ENCODE measurements around the gene CD151.
A peak's percentile ranks its signal among the peaks of the same experiment; 100 is the strongest.

The CD151 gene

DNA sequence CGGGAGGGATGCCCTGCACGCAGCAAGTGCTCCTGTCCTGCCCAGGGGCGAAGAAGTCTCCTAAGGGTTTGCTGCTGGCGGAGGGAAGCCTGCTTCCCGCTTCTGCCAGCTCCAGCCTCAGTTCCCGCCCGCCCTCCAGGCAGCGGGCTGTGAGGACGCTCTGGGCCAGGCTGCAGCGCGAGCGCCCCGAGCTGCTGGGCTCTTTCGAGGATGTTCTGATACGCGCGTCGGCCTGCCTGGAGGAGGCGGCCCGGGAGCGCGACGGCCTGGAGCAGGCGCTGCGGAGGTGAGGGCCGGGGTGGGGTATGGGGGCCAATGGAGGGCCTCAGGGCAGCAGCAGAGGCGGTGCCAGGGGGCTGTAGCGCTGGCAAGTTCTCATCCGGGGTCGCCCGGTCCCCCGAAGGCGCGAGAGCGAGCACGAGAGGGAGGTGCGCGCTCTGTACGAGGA, 2.9 kb upstream of the CD151 start:
- no peak for DNase-seq

DNA sequence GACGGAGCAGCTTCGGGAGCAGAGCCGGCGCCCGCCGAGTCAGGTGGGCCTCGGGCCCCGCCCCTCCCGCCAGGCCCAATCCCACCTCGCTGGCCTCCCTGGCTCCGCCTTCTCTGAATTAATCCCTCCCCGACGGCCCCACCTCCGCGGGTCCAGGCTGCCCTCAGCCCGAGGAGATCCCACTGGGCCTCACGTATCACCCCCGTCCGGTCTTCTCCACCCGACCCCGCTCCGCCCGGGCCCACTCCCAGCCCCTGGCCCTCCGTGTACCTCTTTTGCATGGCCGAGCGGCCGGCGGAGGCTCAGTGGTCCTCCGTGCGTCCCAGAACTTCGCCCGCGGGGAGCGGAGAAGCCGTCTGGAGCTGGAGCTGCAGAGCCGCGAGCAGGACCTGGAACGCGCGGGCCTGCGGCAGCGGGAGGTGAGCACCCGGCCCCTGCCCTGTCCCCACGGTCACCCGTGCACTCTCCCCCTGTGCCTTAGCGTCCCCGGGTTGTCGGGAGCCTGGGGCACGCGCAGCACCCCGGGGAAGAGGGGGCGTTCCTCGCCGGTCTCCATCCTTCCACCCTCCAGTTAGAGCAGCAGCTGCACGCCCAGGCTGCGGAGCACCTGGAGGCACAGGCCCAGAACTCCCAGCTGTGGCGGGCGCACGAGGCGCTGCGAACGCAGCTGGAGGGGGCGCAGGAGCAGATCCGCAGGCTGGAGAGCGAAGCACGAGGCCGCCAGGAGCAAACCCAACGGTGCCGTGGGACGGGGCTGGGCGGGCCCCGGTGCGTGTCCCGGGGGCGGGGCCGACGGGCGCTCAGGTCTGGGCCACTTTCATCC, 2.2 kb upstream of the CD151 start:
- peak; percentile 50 for DNase-seq

DNA sequence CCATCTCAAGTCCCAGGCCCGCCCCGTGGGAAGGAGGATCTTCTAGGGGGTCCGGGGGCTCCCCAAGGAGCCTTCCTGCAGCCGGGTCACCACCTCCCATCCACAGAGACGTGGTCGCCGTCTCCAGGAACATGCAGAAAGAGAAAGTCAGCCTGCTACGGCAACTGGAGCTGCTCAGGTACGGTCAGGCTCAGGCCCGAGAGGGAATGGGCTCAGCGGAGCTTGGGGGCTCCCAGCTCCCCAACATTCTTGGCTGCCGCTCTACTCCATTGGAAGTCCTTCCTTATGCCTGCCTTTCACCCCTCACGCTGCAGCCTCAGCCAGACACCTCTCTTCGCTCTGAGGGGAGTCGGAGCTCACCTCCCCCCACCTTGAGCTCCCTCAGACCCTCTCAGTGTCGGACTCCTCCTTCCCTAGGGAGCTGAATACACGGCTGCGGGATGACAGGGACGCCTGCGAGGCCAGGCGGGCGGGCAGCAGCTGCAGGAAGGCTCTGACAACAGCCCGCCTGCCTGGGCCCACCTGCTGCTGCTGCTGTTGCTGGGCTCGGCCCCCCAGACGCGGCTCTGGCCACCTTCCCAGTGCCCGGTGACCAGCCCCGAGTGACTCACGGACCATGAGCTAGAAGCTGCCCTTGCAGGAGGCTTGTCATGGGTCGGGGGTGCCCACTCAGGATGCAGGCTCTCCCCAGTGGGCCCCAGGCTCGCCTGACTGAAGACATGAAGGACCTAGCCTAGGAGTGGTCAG, 1.5 kb upstream of the CD151 start:
- no peak for DNase-seq

DNA sequence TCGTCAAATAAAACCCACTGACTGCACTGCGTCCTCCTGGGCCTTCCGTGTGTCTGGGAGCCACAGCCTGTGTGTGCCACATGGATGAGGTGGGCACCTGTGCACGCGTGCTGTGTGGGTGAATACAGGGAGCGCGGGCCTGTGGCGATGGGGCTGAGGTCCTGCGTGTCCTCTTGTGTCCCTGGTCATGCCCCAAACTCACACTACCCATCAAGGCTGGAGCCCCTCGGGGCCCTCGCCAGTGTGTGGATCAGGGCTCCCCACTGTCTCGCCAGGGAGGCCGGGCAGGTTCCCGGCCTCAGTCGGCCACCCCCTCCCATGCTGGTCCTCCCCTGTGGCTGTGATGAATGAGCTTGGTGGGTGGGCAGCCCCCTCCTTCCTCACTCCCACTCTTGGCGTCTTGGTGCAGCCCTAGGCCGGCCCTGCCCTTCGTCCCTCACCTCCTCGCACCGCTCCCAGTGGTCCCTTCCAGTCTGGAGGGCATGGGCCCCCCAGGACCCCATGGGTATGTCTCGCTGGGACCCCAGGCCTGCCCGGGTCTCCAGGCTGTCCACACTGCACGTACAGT, 707 bp upstream of the CD151 start:
- no peak for DNase-seq

DNA sequence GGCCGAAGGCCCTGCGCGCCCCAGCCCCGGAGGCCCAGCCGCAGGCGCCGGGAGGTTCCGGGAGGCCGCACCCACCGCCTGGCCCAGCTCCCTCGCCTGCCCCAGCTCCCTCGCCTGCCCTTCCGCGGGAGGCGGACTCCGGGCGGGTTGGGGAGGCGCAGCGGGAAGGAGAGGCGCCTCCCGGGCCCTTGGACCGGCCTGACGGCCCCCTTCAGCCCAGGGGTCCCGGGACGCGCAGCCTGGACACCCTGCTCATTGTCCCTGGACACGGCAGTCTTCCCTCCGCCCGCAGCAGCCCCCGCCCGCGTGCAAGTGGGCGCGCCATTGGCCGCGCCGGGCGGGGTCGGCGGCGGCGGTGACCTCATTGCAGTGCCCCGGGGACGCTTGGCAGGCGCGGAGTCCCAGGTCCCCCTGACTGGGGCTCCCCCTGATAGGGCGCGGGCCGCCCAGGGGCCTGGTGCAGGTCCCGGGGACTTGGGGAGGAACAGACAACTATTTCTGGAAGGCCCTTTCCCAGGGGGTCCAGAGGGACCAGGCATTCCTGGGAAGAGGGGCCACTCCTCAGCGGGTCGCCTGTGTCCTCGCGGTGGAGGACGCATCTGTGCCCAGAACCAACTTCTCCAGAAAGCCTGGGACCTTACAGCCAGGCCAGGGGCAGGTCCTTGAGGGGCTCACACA, 501 bp downstream of the CD151 start:
- DNase-seq = no peak

DNA sequence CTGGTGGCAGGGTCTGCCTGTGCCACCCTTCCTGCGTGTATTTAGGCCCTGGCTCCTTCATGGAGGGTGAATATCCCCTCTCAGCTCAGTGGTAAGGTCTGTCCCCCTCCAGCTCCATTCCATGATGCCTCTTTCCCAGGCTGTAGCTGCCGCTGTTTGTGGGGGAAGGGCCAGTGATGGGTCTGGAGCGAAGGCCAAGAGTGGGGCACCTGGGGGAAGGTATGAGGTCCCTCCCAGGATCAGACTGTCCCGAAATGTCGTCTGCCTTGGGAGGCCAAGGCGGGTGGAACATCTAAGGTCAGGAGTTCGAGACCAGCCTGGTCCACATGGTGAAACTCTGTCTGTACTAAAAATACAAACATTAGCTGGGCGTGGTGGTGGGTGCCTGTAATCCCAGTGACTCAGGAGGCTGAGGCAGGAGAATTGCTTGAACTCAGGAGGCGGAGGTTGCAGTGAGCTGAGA, 1.1 kb downstream of the CD151 start:
- no peak for DNase-seq

DNA sequence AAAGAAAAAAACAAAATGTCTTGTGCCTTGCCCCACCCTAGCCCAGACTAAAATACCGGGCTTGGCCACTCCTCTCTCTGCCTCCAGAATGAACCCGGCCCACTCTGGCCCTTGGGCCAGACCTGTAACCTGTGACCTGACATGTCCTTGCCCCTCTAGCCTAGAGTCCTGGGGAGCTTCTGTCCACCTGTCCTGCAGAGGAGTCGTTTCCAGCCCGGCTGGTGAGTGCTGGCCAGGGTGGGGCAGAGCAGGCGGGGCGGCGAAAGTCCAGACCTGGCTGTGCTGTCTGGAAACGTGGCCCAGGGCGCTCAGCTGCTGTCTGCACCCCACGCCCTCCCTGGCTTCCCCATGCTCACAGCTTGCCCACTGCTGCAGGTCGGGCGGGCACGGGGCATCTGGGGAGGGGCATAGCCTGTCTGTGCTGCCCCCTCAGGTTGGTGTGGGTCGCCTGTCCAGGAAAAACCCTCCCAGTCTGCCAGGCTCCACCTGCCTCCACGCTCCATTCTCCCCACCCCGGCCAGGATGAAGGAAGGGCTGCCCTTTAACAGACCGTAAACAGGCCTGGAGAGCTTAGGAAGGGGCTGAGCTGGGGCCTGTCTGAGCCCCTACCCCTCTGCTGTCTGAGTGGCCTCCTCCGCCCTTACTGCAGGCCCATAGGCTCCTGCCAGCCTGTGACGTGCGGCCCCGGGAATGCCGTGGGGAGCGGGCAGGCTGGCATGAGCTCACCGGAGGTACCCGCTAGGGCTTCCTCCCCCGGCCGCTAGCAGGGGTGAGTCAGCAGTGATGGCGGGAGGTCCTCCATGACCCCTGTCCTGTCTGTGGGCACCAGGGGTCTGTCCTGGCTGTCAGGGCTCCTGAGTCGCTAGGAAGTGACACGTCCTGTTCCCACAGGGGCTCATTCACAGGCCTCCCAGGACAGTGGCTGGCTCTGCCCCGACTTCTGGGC, 1.9 kb downstream of the CD151 start:
- DNase-seq = no peak

DNA sequence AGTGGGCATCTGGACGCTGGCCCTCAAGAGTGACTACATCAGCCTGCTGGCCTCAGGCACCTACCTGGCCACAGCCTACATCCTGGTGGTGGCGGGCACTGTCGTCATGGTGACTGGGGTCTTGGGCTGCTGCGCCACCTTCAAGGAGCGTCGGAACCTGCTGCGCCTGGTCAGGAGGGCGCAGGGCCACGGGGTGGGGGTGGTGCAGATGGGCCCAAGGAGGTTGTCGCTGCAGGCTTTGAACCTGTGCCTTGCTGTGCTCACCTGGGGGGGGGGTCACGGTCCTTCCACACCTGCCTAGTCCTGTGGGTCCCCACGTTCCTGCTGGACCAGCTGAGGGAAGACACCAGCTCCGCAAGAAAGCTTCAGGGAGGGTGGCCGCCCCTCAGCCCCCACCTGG, 3.5 kb downstream of the CD151 start:
- DNase-seq = no peak

DNA sequence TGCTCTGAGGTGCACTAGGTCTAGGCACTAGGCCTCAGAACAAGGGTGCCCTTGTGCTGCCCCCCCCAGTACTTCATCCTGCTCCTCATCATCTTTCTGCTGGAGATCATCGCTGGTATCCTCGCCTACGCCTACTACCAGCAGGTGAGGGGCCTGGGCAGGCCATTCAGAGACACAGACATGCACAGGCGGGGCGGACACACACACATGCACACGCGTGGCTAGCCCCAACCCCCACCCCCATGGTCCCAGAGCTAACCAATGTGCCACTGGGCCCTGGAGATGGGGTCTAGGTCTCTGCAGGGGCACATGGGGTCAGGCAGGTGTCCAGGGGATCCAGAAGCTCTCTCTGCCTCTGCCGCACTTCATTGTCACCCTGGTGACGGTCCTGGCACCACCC, 3.9 kb downstream of the CD151 start:
- no peak for DNase-seq

DNA sequence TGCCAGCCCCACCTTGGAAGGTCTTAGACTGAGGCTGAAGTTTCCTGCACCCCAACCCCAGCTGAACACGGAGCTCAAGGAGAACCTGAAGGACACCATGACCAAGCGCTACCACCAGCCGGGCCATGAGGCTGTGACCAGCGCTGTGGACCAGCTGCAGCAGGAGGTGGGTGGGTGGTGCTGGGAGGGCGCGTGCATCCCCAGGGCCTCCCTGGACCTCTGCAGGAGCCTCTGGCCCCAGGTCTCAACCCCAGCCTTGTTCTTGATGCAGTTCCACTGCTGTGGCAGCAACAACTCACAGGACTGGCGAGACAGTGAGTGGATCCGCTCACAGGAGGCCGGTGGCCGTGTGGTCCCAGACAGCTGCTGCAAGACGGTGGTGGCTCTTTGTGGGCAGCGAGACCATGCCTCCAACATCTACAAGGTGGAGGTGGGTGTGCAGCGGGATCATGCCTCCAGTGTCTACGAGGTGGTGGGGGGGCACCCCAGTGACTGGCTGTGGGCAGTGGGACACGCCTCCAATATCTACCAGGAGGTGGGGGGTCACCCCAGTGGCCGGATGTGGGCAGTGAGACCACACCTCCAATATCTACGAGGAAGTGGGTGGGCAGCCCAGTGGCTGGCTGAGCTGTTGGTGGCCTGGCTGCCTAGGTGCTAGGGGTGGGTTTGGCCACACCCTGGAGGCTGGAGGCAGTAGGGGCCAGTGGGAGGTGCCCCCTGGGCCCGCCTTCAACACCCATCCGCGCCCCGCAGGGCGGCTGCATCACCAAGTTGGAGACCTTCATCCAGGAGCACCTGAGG, 4.6 kb downstream of the CD151 start:
- no peak for DNase-seq

DNA sequence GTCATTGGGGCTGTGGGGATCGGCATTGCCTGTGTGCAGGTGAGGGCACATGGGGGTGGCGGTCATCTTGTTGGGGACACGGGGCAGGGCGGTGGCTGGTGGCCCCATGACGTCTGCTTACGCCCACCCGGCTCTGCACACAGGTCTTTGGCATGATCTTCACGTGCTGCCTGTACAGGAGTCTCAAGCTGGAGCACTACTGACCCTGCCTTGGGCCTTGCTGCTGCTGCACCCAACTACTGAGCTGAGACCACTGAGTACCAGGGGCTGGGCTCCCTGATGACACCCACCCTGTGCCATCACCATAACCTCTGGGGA, 5.2 kb downstream of the CD151 start:
- no peak for DNase-seq

DNA sequence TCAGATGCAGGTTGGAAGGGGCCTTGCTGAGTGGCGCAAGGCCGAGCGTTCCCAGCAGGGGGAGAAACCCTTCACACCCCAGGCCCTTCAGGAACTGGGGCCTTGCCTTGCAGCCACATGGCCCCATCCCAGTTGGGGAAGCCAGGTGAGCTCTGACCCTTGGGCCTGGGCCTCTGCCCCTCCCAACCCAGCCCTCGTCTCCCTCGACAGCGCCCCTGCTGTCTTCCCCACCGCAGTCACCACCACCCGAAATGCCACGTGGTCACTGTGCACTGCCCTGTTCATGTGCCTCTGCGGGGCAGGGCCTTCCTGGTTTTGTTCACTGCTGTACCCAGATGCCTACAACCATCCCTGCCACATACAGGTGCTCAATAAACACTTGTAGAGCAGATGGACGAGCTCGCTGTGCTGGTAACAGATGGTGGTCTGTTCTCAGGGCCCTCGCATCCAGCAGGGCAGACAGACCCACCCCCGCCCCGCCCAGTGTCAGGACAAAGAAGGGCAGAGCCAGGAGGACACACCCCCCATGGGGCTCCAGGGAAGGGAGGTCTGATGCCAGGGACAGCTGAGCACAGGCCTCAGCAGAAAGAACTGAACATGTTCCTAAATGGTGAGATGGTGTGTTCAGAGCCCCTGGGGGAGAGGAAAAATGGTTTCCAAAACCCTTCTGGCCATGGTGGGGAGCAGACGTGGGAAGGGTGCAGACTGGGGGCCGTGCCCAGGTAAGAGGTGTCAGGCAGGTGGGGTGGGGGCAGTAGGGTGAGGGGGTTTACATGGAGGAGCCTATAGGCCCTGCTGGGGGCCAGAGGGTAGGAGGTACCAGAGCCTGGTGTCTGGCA, 5.9 kb downstream of the CD151 start:
- no peak for DNase-seq

DNA sequence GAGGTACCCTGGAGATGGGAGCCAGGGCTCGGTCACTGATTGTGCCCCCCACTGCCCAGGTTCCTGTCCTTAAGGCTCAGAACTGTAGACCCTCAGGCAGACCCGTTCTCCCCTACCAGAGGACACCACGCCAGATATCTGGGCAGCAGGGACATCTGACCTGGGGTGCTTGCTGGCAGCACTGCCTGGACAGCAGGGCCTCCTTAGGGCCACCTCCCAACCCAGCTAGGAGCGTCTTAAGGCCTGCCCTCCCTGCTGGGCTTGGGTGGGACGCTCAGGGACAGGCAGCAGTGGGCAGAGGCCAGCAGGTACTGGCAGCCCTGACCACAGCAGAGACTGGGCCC, 6.5 kb downstream of the CD151 start:
- no peak for DNase-seq

DNA sequence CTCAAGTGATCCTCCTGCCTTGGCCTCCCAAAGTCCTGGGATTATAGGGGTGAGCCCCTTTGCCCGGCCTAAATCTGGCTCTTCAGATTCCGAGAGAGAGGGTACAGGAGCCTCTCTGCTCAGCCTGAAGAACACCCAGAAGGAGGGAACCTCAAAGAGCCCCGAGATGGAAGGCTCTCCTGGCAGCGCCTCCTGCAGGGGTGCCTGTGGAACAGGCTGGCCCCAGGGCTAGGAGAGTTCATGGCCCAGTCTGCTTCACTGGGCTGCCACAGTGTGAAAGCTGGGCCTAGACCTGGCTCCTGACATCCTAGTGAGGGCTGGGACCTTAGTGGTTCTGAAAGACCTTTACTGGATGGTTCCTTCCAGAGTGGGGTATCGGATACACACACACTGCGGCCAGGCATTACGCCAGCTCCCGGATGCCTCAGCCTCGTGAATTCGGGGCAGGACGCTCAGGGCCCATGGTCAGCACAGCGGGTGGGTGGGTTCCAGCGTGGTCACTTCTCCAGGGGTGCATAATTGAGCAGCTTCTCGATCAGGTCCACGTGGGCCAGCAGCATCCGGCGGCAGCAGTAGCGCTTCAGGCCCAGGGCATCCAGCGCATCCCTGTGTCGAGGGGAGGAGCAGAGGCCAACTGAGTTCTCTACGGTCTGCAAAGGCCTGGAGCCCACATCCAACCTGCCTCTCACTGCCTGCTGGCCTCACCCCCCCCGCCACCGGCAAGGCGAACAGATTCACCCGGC, 7.3 kb downstream of the CD151 start:
- no peak for DNase-seq

DNA sequence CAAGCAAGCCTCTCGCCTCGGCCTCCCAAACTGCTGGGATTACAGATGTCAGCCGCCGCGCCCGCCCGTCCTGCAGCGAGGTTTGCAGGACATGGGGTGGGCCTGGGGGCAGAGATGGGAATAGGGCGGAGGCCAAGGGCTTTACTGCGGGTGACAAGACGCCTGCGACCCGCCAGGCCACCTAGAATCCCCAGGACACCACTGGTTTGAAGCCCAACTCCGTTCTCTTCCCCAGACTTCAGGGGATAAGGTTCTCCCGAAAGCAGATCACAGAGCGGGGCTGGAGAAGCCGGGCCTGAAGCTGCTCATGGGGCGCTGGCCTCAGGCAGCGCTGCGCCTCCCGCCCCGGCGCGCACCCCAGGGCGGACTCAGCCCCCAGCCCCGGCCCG, 9.2 kb downstream of the CD151 start:
- no peak for DNase-seq

DNA sequence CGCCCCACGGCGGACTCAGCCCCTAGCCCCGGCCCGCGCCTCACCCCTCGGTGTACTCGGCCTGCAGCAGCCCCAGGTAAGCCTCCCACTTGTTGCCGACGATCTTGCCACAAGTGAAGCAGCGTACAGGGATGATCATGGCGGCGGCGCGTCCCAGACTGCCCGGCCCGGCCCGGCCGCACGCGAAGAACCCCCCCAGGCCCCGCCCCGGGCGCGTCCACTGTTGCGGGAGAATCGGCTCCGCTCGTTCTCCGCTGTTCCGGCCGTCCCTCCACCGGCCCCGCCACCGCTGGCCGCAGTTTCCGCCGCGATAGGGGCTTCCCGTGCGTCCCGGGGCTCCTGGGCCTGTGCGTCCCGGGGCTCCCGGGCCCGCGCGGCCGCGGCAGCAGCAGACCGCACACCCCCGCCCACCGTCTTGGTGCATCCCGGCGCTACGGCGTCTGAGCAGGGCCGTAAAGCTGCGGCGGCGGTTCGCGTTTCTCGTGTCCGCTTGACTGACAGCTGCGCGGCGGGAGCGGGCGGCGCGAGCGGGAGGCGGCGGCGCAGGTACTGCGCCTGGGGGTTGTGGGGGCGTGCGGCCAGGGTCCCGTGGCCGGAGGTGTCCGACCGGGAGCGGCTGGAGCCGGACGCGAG, 9.7 kb downstream of the CD151 start, which contains the start of the genes POLR2L and TSPAN4:
Gene POLR2L (minus strand): TSS at position 160 of the 633 bp plus-strand sequence. CDS start 21 bp downstream, at position 139.
Gene TSPAN4 (plus strand): TSS at position 483 of the 633 bp plus-strand sequence. CDS start 7,453 bp downstream, outside the sequence.
- DNase-seq = peak; percentile 52

DNA sequence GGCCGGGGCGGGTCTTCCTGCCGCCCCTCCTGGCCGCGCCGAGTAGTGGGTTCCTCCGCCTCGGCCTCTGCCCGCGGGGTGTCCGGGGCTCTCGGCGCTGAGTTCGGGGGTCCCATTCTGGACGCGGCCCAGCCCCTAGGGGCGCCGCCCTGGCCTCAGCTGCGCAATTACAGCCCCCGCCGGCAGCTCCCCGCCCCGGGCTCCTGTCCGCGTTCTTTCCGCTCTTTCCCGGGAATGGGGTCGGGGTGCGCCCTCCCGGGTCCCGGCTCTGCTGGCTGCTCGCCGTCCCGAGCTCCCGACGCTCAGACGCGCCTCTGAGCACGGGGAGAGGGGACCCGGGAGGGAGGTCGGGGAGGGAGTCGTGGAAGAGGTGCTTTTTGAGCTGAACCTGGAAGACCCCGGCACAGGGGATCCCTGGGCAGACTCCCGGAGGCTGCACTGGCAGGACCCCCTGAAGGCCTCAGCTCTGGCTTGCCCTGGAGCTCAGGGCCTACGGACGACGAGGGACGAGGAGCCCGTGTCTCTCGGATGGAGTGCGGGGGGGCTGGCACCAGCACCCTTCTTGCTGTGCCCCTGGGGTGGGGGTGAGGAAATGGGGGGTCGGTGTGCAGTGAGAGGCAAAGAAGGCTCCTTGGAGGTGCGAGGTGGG, 10.5 kb downstream of the CD151 start:
- DNase-seq = no peak

Data from NCI-H1694 treated with DMSO at 0.1 percent for 48 hours (cell line).